HG03469 (cell line): ENCODE data around the gene ARL8B.

Source experiments
- ATAC-seq: cut with Tn5 transposase; IDR thresholded peaks from one replicate; pipeline ENCODE4 v1.9.1; 2021; ENCODE audit warnings: mild to moderate bottlenecking, moderate library complexity, moderate number of reproducible peaks; ENCODE audit not compliant: unreplicated experiment

Gene ARL8B

DNA sequence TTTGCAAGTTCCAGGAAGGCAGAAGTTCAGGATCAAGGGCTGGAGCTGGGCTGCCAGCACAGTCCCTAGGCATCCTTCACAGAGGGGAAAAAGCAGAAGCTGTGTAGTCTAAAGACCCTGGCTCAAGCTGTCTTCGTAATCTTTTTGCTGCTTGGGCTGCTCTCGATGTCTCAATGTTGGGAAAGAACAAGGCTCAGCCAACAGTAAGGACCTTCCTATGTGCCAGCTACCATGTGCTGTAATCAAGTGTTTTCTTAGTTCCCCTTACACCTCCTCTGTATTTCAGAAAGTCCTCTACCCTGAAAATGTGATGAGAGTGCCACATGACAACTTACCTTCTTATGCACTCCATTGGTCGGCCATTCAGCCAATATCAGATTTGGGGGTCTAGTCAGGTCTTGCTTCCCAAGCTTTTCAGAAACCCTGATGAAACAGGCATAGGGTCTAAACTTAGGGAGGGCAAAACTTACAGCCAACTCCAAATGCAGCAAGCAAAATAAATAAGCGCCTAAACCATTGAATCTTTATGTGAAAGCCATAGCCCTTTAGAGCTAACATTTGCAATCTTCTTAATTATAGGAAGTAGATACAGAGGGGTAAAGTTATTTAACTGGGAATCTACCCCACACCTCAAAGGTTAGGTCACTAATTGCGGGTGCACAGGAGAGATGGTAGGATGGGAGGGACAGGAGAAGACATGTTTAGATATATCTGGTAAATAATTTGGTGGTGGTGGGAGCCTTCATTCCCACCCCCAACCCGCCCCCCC is 64.2 kb downstream of the ARL8B start:
- ATAC-seq = peak; percentile 14

DNA sequence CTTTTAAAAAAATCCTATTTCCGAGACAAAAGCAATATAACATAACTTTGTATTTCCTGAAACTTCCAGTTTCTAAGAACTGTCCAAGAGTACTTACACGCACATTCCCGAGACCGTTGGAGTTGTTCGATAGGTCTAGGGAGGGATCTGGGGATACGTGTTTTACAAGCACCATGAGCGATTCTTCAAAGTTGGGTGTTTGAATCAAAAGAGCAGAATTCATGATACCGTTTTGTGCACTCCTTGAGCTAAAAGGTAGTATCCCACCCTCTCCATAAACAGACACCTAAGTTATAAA is 64.7 kb downstream of the ARL8B start:
- ATAC-seq = no peak

DNA sequence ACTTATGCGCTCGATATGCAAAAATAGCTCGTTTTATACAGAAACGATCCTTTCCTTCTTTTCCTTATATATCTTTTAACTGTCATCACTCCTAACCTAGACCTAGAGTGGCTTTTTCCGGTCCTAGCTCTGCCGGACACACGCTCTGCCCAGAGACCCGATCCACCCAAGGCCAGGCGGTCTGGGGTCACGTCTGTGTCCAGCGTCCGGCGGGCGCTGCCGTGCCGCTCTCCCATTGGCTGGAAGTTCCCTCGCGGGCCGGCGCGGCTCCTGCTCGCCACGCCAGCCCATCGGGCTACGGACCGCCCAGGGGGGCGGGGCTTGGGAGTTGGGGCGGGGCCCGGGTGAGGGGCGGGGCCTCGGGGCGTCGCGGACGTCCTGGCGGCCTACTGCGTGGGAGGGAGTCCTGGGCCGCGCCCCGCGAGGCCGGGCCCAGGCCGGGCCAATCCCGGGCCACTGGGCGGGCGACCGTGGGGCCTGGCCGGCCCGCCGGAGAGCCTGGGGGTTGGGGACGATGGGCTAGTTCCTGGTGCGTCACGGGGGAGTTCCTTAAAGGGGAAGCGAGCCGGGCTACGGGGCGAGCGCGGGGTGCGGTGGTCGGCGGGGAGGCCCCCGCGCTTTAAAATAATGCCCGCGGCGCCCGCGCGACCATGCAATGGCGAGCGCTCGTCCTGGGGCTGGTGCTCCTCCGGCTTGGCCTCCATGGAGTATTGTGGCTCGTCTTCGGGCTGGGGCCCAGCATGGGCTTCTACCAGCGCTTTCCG is 65.2 kb downstream of the ARL8B start, which contains the start of gene EDEM1:
TSS of gene EDEM1 (plus strand) at position 552 of the 764 bp plus-strand sequence. CDS start at position 651, 99 bp downstream.
- ATAC-seq = peak; percentile 68

DNA sequence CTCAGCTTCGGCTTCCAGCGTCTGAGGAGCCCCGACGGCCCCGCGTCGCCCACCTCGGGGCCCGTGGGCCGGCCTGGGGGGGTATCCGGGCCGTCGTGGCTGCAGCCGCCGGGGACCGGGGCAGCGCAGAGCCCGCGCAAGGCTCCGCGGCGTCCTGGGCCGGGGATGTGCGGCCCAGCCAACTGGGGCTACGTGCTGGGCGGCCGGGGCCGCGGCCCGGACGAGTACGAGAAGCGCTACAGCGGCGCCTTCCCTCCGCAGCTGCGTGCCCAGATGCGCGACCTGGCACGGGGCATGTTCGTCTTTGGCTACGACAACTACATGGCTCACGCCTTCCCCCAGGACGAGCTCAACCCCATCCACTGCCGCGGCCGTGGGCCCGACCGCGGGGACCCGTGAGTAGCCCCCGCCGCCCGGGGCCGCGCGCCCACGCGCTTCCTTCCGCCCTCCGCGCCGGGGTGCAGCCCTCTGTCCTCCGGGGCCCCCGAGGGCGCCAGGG is 65.9 kb downstream of the ARL8B start:
- ATAC-seq = peak; percentile 1

DNA sequence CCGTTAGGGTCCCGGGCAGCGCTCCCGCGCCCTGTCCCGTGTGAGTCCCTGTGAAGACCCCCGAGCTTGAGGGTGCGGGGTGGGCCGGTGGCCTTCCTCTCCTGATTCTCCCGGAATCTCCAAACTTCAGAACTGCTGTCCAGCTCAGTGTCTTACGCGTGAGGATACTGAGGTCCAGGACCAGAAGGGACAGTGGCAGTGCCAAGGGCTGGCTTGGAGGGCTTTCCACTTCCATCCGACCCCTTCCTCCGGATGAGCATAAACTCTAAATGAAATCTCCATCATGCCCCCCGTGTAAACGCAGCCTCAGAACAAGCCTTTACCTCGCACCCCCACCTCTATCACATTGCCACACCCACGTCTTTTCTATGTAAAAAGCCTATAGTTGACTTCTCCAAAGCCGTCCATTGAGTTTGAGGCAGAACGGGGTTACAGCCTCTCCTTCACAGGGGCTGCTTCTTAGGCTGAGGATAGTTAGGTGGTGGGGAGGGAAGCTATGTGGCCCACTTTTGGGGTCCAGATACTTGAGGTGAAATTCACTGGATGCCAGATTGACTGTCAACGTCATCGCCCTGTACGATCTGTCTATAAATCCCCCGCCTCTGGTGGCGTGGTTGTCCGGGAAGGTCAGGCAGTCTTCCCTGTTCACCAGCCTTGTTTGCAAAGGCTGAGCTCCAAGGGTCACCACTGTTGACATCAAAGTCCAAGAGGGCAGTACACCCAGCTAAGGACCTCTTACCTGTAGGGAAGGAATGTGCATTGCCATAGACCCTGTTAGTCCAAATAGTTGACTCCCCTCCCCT is 66.5 kb downstream of the ARL8B start:
- ATAC-seq = no peak

DNA sequence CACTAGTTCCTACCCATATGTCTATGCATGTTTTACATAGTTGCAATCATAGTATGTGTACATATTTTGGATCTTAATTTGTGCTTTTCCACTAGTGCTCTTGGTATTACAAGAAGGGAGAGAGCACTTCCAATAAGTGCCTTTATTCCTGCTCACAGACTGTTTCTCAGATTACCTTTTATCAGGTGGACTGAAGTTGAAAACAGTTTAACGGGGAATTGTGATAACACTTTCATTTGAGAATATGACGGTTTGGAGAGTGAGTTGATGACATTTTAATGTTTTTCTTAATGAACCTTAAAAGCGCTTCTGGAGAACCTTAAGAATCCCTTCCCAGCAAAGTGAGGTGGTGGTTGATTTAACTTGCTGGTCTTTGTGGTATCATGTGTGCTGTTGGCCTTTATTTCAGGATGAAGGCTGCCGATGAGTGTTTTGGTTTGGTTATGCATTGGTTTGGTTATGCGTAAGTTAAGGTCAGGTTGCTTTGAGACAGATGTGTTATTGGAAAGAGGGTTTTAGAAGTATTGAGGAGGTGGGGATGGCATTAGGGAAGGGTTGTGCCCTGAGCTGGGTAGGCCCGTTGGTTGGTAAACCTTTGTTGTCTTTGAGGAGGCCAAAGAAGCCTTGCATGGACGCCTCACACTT is 68.2 kb downstream of the ARL8B start:
- no peak for ATAC-seq

DNA sequence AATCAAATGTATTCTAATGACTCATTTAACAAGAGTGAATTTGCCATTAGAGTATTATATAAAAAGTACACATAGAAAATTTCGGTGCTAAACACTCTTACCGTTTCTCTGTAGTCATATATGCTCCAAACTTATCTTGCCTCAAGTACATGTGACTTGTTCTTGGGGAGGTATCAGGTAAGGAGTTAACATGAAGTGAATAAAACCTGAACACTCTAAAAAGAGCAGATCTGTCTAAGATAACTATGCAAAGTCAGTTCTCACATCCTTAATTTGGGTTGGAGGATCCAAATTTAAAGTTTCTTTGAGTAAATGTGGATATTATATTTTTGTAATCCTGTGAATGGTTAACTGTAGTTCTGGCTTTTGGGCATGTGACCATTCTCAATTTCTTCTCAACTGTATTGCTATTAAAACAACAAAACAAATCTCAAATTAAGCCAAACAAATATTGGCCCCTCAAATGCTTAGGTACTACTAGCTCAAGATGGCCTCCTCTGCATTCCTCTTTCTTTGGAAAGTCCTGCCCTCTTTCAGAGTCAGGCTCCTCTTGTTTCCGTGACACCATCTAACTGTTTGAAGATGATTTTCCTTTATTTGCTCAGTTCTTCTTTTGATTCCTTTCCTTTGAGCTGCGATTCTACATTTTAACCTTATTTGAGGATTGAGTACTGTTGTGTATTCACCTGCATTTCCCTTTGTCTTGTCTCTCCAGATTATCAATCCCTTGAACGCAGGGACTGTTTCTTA is 69.6 kb downstream of the ARL8B start:
- no peak for ATAC-seq

DNA sequence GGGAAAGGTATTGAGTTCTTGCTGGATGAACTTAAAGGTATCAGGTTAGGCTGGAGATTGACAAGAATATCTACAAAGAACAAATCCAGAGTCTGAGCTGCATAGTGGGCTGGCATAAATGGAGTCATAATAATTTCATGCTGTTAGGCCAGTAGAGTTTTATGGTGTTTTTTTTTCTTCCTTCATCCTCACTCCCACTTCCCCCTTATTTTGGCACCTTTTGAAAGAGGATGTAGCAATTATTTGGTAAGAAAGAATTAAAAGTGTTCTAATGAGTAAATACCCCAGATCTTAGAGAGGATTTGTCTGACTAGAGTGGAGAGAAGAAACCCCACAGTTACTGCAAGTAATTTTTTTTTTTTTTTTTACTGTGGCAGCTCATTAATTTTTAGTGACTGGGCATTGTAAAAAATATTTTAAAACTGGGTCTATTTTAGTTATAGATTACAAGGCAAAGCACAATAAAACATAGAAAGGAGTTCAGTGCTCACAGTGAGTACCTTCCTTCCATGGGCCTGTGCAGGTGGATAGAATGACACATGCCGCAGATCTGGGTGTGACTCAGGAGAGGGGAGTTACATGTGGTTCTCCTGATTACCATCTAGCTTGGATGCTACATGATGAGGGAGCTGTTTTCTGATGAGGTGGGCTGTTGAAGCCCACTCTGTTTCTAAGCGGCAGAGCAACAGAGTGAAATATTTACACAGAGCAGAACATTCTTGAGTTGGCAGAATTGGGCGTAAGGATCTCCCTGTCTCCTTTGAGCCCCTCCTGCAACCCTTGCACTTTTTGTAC is 70.7 kb downstream of the ARL8B start:
- ATAC-seq = no peak

DNA sequence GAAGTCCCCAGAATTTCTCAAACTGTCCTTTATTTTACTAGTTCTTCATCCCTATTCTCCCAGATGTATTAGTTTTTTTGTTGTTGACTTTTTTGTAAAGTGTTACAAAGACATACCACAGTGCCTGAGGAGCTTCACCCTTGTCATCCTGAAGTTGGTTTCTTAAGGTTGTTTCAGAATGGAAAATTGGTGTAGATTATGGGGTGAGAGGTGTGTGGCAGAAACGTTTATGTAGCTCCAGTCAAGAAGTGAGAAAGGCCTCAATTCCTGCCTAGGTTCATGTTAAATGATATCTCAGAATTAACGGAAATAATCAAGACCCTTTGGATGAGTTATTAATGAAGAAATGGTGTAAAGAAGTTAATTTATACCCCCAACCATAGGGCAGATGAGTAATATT is 72.2 kb downstream of the ARL8B start:
- no peak for ATAC-seq

DNA sequence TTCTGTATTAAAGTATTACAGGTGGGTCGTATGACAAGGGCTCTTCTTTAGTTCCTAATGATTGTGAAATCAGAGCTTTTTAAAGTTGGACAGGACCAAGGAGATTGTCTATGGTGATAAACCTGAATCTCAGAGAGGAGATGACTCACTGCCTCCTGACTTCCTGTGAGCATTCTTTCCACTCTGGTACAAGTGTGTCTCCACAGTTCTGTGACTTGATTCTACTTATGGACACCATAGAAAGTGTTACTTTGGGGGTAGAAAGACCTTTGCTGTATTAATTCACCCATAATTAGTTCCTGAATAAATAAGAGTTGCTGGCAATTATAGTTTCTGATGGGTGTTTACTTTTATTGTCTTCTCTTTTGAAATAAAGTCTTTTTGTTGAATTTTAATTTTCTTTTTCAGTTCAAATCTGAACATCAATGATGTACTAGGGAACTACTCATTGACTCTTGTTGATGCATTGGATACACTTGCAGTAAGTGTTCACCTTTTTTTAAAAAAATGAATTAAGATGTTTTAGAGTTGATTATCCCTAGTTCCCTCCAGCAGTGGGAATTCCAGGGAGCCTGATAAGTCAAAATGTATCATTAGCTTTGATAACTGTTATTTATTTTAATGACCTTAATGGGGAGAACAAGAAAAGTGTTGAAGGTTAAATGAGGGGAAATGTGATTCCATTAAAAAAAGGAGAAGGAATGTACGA is 72.9 kb downstream of the ARL8B start:
- ATAC-seq = peak; percentile 37

DNA sequence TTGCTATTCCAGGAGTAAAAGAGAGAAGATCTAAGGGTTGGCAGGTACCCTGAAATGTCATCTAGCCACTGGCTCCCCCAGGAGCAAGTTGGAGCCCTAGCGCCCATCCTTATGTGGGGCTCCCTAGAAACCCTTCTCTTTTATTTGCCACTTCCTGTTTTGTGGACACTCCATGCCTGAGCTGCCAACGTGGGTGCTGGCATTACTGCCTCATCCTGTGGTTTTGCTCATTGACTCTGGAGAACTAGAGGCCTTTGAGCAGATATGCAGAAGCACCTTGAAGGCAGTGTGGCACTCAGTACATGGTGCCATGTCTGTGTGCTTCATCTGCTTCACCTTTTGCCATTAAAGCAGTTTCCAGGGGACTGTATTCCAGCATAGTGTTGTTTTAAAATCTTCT is 73.5 kb downstream of the ARL8B start:
- ATAC-seq = no peak

DNA sequence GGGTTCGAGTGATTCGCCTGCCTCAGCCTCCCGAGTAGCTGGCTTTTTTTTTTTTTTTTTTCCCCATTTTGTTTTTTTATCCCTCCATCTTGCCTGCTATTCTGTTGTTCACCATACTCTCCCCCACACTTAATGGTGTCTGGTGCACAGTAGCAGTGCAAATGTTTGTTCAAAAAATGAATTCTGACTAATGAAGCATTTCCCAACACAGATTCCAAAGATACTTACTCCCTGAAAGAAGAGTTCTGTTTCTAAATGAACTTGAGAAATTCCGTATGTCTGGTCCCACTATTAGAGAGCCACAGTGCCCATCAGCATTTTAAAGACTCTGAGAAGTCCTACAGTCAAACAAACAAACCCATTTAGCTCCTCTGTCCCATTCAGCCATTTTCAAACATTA is 74.9 kb downstream of the ARL8B start:
- no peak for ATAC-seq

DNA sequence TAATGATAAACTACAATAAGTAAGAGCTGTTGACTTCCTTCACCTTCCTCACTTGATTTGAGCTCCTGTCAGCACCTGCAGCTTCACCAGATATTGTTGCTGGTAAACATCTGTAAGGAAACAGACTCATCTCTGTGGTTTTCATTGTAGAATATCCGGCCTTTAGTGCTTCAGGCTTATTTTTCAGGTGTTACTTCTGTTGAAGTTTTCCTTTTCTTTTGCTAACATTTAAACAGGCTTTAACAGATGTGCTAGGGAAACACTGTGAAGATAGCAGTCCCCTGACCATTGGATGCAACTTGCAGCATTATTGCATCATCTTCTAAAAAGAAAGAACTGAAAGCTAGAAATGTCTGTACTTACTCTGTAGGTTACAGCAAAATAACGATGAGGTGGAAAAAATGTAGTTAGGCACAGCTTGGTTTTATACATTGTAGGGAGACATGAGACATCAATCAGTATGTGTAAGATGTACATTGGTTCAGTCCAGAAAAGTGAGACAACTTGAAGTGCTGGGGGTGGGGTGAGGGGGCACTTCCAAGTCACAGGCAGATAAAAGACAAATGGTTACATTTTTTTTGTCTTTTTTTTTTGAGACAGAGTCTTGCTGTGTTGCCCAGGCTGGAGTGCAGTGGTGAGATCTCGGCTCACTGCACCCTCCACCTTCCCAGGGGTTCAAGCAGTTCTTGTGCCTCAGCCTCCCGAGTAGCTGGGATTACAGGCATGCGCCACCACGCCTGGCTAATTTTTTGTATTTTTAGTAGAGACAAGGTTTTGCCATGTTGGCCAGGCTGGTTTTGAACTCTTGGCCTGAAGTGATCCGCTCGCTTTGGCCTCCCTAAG is 75.6 kb downstream of the ARL8B start:
- peak; percentile 46 for ATAC-seq

DNA sequence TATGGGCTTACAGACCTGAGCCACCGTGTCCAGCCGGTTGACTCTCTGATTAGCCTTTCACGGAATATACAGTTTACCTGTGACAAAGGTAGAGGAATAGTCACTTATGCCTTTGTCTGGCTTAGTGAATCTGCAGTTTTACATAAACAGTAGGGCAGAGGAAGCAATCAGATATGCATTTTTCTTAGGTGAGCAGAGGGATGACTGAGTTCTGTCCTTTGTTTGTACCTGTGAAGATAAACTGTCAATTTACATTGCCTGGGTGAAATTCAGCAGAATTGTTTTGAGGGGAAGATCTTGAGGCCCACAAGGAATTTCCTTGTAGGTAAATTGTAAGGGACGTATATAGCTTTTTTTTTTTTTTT is 76.2 kb downstream of the ARL8B start:
- ATAC-seq = no peak

DNA sequence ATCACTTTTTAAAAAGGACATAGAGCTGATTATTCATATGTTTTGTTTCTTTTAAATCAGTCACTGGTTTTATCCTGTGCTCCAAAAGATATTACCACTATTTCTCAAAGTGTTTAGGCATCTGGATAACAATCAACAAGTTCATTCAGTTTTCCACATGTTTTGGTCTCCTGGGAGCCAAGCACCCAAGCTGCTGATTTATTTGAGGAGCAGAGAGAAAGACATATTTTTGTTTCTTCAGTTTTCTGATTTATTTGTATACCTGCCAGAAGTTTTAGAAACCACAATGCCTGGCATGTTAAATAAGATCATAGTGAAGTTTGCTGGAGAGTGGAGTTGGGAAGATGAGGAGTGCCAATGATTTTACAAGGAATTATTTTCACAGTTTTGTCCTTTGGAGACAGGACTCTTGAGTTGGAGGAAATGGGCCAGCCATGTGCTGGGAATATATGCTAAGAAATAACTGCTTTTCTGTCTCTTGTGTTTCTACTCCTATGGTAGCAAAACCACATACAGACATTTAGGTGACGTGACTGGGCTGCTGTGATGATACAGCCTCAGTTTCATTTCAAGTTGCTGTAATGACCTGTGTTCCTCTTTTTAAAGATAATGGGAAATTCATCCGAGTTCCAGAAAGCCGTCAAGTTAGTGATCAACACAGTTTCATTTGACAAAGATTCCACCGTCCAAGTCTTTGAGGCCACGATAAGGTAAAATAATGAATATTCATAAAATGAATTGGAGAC is 77.1 kb downstream of the ARL8B start:
- ATAC-seq = peak; percentile 37

DNA sequence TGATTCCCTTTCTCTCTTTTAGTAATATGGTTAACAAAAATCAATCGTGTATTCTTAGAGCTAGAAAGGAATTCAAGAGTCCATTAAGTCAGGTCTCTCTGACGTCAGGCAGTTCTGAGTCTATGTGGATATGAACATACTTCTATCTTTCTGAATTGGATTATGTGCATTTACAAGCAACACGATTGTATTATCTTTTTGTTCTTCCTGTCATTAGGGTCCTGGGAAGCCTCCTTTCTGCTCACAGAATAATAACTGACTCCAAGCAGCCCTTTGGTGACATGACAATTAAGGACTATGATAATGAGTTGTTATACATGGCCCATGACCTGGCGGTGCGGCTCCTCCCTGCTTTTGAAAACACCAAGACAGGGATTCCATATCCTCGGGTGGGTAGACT is 79.4 kb downstream of the ARL8B start:
- no peak for ATAC-seq

DNA sequence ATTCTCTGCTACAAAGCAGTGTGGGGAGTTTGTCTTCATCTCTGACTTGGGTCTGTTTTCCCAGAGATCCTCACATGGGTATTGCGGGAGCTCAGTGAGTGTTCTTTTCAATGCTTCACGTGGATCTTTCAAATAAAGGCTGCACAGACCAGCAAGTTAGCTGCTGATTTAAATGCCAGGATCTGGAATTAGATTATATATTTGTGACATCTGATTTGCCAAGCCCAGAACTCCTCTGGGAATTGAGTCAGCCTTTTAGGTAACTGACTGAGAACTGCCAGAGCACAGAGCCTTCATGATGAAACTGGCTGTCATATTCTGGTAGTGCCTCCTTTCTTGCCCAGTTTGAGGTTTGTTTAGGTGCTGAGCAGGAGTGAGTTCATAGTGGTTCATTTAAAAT is 80.1 kb downstream of the ARL8B start:
- ATAC-seq = no peak
